Left ventricle myocardium inferior (tissue), 1 donor: ENCODE data around the gene CCR6. TPM values are rescaled to one million over a fixed set of nuclear protein-coding genes. Genes with fewer than 3 reads are reported as not detected.

Source experiments
- DNase-seq: peaks from one replicate; pipeline ENCODE4 v3.0.0-alpha.2; 2020
- H3K27ac ChIP-seq: fragments of 200-600 bp; replicated peaks from 2 replicates; pipeline ENCODE4 v1.8.0; 2021
- H3K27me3 ChIP-seq: fragments of 200-600 bp; 2 replicates; pipeline ENCODE4 v1.8.0; 2021; ENCODE audit warnings: low read depth
- H3K36me3 ChIP-seq: fragments of 200-600 bp; 2 replicates; pipeline ENCODE4 v1.8.0; 2021
- H3K4me1 ChIP-seq: fragments of 200-600 bp; 2 replicates; pipeline ENCODE4 v1.8.0; 2021
- H3K4me3 ChIP-seq: fragments of 200-600 bp; 2 replicates; pipeline ENCODE4 v1.8.0; 2021; ENCODE audit warnings: mild to moderate bottlenecking, moderate library complexity
- H3K9me3 ChIP-seq: fragments of 200-600 bp; replicated peaks from 2 replicates; pipeline ENCODE4 v1.8.0; 2021
- CTCF ChIP-seq: fragments of 200-600 bp; IDR thresholded peaks from 2 replicates; pipeline ENCODE4 v1.8.0; 2021; ENCODE audit warnings: antibody characterized with exemption, mild to moderate bottlenecking, borderline replicate concordance
- intact Hi-C: fragments of 100-400 bp; cut with micrococcal nuclease; formaldehyde crosslinking; loops from one replicate; pipeline ENCODE4 v1.11.0; 2022
- total RNA-seq: library from RNA; stranded (reverse); fragmentation: NEBNext Ultra II Directional; extraction: Animal tissue kit (Norgen Biotek cat#: 25700); gene quantifications from one replicate; pipeline ENCODE4 v1.2.1, GENCODE V29; 2021
- donor health status: DM: no; HTN: yes; CAD: no; lungs with severe emphysema.

The CCR6 gene
- total RNA-seq, 1 donor from 2014 or later, result not detected

- Histone ChIP-seq H3K4me1 (peaks cover 14% of the 10 kb centered on the region), H3K9me3 (no peaks in the 10 kb centered on the region), H3K27me3 (no peaks in the 10 kb centered on the region), H3K36me3 (no peaks in the 10 kb centered on the region), H3K27ac (no peak overlapping the region), H3K4me3 (no peak overlapping the region)
- no peak for TF ChIP-seq CTCF
- no peak for DNase-seq
- intact Hi-C loops, result no loop called here
These were observed 27.9 kb upstream of the CCR6 start for GRCh38 chr6:167094820-167095637.

- intact Hi-C loops, result no loop called here
- Histone ChIP-seq H3K36me3 (no peaks in the 10 kb centered on the region), H3K4me1 (peaks cover 14% of the 10 kb centered on the region)
These were observed 27.0 kb upstream of the CCR6 start for GRCh38 chr6:167095888-167096287.

GRCh38 chr6:167096991-167097390, 25.9 kb upstream of the CCR6 start:
- intact Hi-C loops, result no loop called here
- Histone ChIP-seq H3K4me1 (peaks cover 11% of the 10 kb centered on the region), H3K27me3 (no peaks in the 10 kb centered on the region), H3K27ac (no peak overlapping the region), H3K9me3 (no peaks in the 10 kb centered on the region), H3K4me3 (no peak overlapping the region), H3K36me3 (no peaks in the 10 kb centered on the region)
- no peak for DNase-seq
- TF ChIP-seq CTCF, result no peak

More at GRCh38 chr6:167095888-167096287, 27.0 kb upstream of the CCR6 start:
- H3K4me3 ChIP-seq, result no peak overlapping the region
- H3K27ac ChIP-seq, result no peak overlapping the region
- H3K9me3 ChIP-seq, result no peaks in the 10 kb centered on the region
- no peak for DNase-seq
- H3K27me3 ChIP-seq, result no peaks in the 10 kb centered on the region
- TF ChIP-seq CTCF, result no peak

- H3K4me1 ChIP-seq, result peaks cover 11% of the 10 kb centered on the region
- no peaks in the 10 kb centered on the region for H3K36me3 ChIP-seq
- intact Hi-C loops, result no loop called here
- no peak for TF ChIP-seq CTCF
- H3K27ac ChIP-seq, result no peak overlapping the region
- H3K4me3 ChIP-seq, result no peak overlapping the region
- H3K27me3 ChIP-seq, result no peaks in the 10 kb centered on the region
- no peak for DNase-seq
- no peaks in the 10 kb centered on the region for H3K9me3 ChIP-seq
These were observed 25.1 kb upstream of the CCR6 start for GRCh38 chr6:167097770-167098169.

GRCh38 chr6:167098825-167099225, 24.1 kb upstream of the CCR6 start:
- H3K4me1 ChIP-seq, result peaks cover 11% of the 10 kb centered on the region
- intact Hi-C loops, result no loop called here
- TF ChIP-seq CTCF, result no peak
- no peak for DNase-seq
- H3K27ac ChIP-seq, result no peak overlapping the region
- no peaks in the 10 kb centered on the region for H3K36me3 ChIP-seq
- H3K27me3 ChIP-seq, result no peaks in the 10 kb centered on the region
- no peak overlapping the region for H3K4me3 ChIP-seq
- H3K9me3 ChIP-seq, result no peaks in the 10 kb centered on the region
